ENCODE measurements around the gene NT5DC1. TPM values are rescaled to one million over a fixed set of nuclear protein-coding genes. Genes with fewer than 3 reads are reported as not detected.

NT5DC1 gene
- polyA plus RNA-seq, 1 of the 3 experiments (the other 2 are of a cell fraction) = 20.3 TPM

GRCh38 chr6:116145803-116146675, 45.4 kb downstream of the NT5DC1 start (continued):
- TF ChIP-seq IRF3 (IDR thresholded peaks at IDR 0.05; ENCODE audit: low read depth, low read length) = no peak
- no peak for TF ChIP-seq RAD21 (IDR thresholded peaks at IDR 0.05; ENCODE audit: low read length)
- no peak for TF ChIP-seq POLR2AphosphoS5 (IDR thresholded peaks at IDR 0.05; ENCODE audit: low read depth, low read length)

- no peak for TF ChIP-seq MEF2A (IDR thresholded peaks at IDR 0.05; ENCODE audit: borderline replicate concordance, low read depth)
- no peak for TF ChIP-seq TEAD4 (IDR thresholded peaks at IDR 0.05; ENCODE audit: borderline replicate concordance, insufficient read depth)
- Histone ChIP-seq H4K20me1 (ENCODE audit: insufficient read depth) (no peaks in the 10 kb centered on the region), H3K9ac (no peak overlapping the region), H3K27me3 (ENCODE audit: insufficient read depth) (no peaks in the 10 kb centered on the region), H3K36me3 (replicated peaks in 1 of 2; ENCODE audit: control insufficient read depth in 1 of 2, insufficient read depth in 2 of 2, low read length in 1 of 2) (no peaks in the 10 kb centered on the region), H3F3A (replicated peaks; ENCODE audit: insufficient read depth) (no peaks in the 10 kb centered on the region), H3K9me3 (no peaks in the 10 kb centered on the region), H3K4me2 (no peak overlapping the region), H3K9me2 (no peaks in the 10 kb centered on the region), H3K27ac (ENCODE audit: low read depth in 2 of 2, low read length in 1 of 2) (no peak overlapping the region), H3K4me3 (ENCODE audit: low read depth in 2 of 2, low read length in 1 of 2) (no peak overlapping the region), H2AFZ (ENCODE audit: low read depth) (no peak overlapping the region), H3K4me1 (ENCODE audit: control insufficient read depth in 1 of 2, insufficient read depth in 2 of 2, low read depth in 1 of 2, low read length in 1 of 2) (no peaks in the 10 kb centered on the region; a peak in 1 of 4 replicates), H3K79me2 (ENCODE audit: insufficient read depth) (no peaks in the 10 kb centered on the region)
- CTCF ChIA-PET = interaction anchor here (0.9 kb wide), 1 partner anchor 41 kb away, joined by 3 read pairs; no protein-coding TSS in a partner anchor
- WGBS (ENCODE audit: low lambda C conversion rate) = 63% methylated on average over 1 of the region's 1 CpG
- POLR2A ChIA-PET = no interaction called here
- DNase-seq = no peak
These were observed 52.0 kb downstream of the NT5DC1 start for GRCh38 chr6:116152620-116153019.

- Histone ChIP-seq H3F3A (replicated peaks; ENCODE audit: insufficient read depth) (no peaks in the 10 kb centered on the region), H3K4me3 (ENCODE audit: low read depth in 2 of 2, low read length in 1 of 2) (no peak overlapping the region), H3K9me3 (no peaks in the 10 kb centered on the region), H4K20me1 (ENCODE audit: insufficient read depth) (no peaks in the 10 kb centered on the region), H2AFZ (ENCODE audit: low read depth) (no peak overlapping the region), H3K9ac (no peak overlapping the region), H3K27ac (ENCODE audit: low read depth in 2 of 2, low read length in 1 of 2) (no peak overlapping the region), H3K4me2 (no peak overlapping the region), H3K9me2 (no peaks in the 10 kb centered on the region), H3K27me3 (ENCODE audit: insufficient read depth) (no peaks in the 10 kb centered on the region), H3K36me3 (replicated peaks in 1 of 2; ENCODE audit: control insufficient read depth in 1 of 2, insufficient read depth in 2 of 2, low read length in 1 of 2) (no peaks in the 10 kb centered on the region), H3K79me2 (ENCODE audit: insufficient read depth) (no peaks in the 10 kb centered on the region), H3K4me1 (ENCODE audit: control insufficient read depth in 1 of 2, insufficient read depth in 2 of 2, low read depth in 1 of 2, low read length in 1 of 2) (no peaks in the 10 kb centered on the region; a peak in 1 of 4 replicates)
- DNase-seq = no peak
- no peak for TF ChIP-seq TCF12 (IDR thresholded peaks at IDR 0.05)
- TF ChIP-seq CTCF (IDR thresholded peaks at IDR 0.05) = no peak
- TF ChIP-seq FOSL2 (IDR thresholded peaks at IDR 0.05; ENCODE audit: borderline replicate concordance, low read depth) = no peak
- no peak for TF ChIP-seq CHD2 (IDR thresholded peaks at IDR 0.05; ENCODE audit: low read length, partially characterized antibody)
- TF ChIP-seq USF1 (IDR thresholded peaks at IDR 0.05; ENCODE audit: borderline replicate concordance, low read depth) = no peak
- no peak for TF ChIP-seq RXRA (IDR thresholded peaks at IDR 0.05; ENCODE audit: borderline replicate concordance, low read depth)
- TF ChIP-seq IRF3 (IDR thresholded peaks at IDR 0.05; ENCODE audit: low read depth, low read length) = no peak
- TF ChIP-seq EZH2phosphoT487 (IDR thresholded peaks at IDR 0.05; ENCODE audit: borderline replicate concordance, low read depth) = no peak
- no peak for TF ChIP-seq JUND (IDR thresholded peaks at IDR 0.05)
- no peak for TF ChIP-seq RAD21 (IDR thresholded peaks at IDR 0.05; ENCODE audit: low read length)
- WGBS (ENCODE audit: low lambda C conversion rate) = 91% methylated on average over 2 of the region's 2 CpGs
- POLR2A ChIA-PET = no interaction called here
- CTCF ChIA-PET = no interaction called here
These were observed 54.2 kb downstream of the NT5DC1 start for GRCh38 chr6:116154887-116155286.
